GM23338 (cell line): ENCODE measurements around the gene HYAL1.

ENCODE experiments used
- CREB1 ChIP-seq: fragments of 250-450 bp; sonication (Bioruptor Pico); IDR thresholded peaks from 2 replicates; pipeline ENCODE4 v1.5.0; 2020; ENCODE audit warnings: low read depth, mild to moderate bottlenecking, moderate library complexity
- EZH2 ChIP-seq: fragments of 200-600 bp; sonication (generic); IDR thresholded peaks from one replicate; pipeline ENCODE4 v1.8.0; 2017; ENCODE audit warnings: antibody characterized with exemption, mild to moderate bottlenecking, low read depth; ENCODE audit not compliant: unreplicated experiment
- EZH2phosphoT487 ChIP-seq: fragments of 200-600 bp; sonication (generic); IDR thresholded peaks from one replicate; pipeline ENCODE4 v1.8.1; 2018; ENCODE audit warnings: antibody characterized with exemption; ENCODE audit not compliant: unreplicated experiment
- NANOG ChIP-seq: IDR thresholded peaks from 2 replicates; pipeline ENCODE4 v1.6.1; 2016; ENCODE audit warnings: antibody characterized with exemption, borderline replicate concordance
- POLR2AphosphoS5 ChIP-seq: IDR thresholded peaks from 2 replicates; pipeline ENCODE4 v1.6.1; 2016; ENCODE audit warnings: antibody characterized with exemption, low read depth
- STAT1 ChIP-seq: IDR thresholded peaks from one replicate; pipeline ENCODE4 v1.6.1; 2016; ENCODE audit warnings: antibody characterized with exemption; ENCODE audit not compliant: unreplicated experiment
- ZNF114 ChIP-seq: fragments of 250-450 bp; sonication (Bioruptor Pico); IDR thresholded peaks from 2 replicates; pipeline ENCODE4 v1.5.0; 2020; ENCODE audit warnings: mild to moderate bottlenecking, moderate library complexity
- TF ChIP-seq, protein P1 (sequence below), 2 experiments: fragments of 200-600 bp in 1 of 2; sonication (generic) in 1 of 2; conservative IDR thresholded peaks; 2 replicates each; pipeline versions ENCODE4 v1.5.1 to v1.6.1; 2016 to 2017; ENCODE audit warnings: antibody characterized with exemption in 2 of 2, low read depth in 2 of 2, mild to moderate bottlenecking in 2 of 2, moderate library complexity in 1 of 2
- TF ChIP-seq, protein P2 (sequence below): IDR thresholded peaks from 2 replicates; pipeline ENCODE4 v1.6.1; 2016; ENCODE audit warnings: antibody characterized with exemption
- TF ChIP-seq, protein P3 (sequence below): IDR thresholded peaks from one replicate; pipeline ENCODE4 v1.6.1; 2018; ENCODE audit warnings: antibody characterized with exemption; ENCODE audit not compliant: unreplicated experiment

DNA sequence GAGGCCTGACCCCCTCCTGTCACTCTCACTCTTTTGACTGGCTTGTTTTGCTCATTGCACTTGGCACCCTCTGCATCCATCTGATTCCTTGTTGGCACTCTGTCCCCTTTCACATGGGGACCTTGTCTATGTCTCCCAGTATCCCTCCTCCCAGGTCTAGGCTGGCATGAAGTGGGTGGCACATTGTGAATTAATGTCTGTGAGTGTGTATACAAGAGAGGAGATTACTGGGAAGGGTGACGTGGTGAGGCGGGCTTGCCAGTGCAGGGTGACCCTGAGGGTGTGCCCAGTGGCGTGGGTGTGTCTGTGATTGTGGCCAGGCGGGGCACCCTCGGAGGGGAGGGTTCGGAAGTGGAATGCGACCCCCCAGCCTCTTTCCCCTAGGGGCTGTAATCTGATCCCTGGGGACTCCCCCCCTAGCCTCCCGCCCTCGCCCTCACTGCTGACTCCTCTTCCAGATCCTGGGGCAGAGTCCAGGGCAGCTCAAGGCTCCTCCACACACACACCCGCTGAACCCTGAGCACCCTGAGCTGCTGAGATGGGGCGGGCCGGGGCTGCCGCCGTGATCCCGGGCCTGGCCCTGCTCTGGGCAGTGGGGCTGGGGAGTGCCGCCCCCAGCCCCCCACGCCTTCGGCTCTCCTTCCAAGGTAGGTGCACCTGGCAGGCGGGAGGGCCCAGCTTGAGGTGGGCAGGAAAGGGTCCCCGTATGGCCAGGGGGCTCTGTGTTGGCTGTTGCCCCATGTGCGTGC, 34.5 kb downstream of the HYAL1 start, which contains the start of gene SEMA3B:
- TF ChIP-seq, protein P1, sequence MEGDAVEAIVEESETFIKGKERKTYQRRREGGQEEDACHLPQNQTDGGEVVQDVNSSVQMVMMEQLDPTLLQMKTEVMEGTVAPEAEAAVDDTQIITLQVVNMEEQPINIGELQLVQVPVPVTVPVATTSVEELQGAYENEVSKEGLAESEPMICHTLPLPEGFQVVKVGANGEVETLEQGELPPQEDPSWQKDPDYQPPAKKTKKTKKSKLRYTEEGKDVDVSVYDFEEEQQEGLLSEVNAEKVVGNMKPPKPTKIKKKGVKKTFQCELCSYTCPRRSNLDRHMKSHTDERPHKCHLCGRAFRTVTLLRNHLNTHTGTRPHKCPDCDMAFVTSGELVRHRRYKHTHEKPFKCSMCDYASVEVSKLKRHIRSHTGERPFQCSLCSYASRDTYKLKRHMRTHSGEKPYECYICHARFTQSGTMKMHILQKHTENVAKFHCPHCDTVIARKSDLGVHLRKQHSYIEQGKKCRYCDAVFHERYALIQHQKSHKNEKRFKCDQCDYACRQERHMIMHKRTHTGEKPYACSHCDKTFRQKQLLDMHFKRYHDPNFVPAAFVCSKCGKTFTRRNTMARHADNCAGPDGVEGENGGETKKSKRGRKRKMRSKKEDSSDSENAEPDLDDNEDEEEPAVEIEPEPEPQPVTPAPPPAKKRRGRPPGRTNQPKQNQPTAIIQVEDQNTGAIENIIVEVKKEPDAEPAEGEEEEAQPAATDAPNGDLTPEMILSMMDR (conservative IDR thresholded peaks at IDR 0.05; ENCODE audit: low read depth in 2 of 2) = no peak
- TF ChIP-seq, protein P2, sequence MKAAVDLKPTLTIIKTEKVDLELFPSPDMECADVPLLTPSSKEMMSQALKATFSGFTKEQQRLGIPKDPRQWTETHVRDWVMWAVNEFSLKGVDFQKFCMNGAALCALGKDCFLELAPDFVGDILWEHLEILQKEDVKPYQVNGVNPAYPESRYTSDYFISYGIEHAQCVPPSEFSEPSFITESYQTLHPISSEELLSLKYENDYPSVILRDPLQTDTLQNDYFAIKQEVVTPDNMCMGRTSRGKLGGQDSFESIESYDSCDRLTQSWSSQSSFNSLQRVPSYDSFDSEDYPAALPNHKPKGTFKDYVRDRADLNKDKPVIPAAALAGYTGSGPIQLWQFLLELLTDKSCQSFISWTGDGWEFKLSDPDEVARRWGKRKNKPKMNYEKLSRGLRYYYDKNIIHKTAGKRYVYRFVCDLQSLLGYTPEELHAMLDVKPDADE = no peak
- TF ChIP-seq CREB1 = no peak
- no peak for TF ChIP-seq POLR2AphosphoS5
- no peak for TF ChIP-seq EZH2
- TF ChIP-seq, protein P3, sequence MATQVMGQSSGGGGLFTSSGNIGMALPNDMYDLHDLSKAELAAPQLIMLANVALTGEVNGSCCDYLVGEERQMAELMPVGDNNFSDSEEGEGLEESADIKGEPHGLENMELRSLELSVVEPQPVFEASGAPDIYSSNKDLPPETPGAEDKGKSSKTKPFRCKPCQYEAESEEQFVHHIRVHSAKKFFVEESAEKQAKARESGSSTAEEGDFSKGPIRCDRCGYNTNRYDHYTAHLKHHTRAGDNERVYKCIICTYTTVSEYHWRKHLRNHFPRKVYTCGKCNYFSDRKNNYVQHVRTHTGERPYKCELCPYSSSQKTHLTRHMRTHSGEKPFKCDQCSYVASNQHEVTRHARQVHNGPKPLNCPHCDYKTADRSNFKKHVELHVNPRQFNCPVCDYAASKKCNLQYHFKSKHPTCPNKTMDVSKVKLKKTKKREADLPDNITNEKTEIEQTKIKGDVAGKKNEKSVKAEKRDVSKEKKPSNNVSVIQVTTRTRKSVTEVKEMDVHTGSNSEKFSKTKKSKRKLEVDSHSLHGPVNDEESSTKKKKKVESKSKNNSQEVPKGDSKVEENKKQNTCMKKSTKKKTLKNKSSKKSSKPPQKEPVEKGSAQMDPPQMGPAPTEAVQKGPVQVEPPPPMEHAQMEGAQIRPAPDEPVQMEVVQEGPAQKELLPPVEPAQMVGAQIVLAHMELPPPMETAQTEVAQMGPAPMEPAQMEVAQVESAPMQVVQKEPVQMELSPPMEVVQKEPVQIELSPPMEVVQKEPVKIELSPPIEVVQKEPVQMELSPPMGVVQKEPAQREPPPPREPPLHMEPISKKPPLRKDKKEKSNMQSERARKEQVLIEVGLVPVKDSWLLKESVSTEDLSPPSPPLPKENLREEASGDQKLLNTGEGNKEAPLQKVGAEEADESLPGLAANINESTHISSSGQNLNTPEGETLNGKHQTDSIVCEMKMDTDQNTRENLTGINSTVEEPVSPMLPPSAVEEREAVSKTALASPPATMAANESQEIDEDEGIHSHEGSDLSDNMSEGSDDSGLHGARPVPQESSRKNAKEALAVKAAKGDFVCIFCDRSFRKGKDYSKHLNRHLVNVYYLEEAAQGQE = no peak
- no peak for TF ChIP-seq STAT1
- no peak for TF ChIP-seq EZH2phosphoT487
- TF ChIP-seq ZNF114 (CRISPR knock-in tag) = no peak
- no peak for TF ChIP-seq NANOG
